ENCODE measurements around the gene FGGY.
A peak's percentile ranks its signal among the peaks of the same experiment; 100 is the strongest.

GRCh38 chr1:59296358-59297256 is at the start of gene FGGY:
- TF ChIP-seq CTCF (IDR thresholded peaks at IDR 0.05) (no peak), POLR2A (IDR thresholded peaks at IDR 0.05) (peak; percentile 51 to 78)
